ENCODE results near the gene BAG2.

GRCh38 chr6:57220083-57220703, 48.1 kb downstream of the BAG2 start:
- no peak for TF ChIP-seq CTCF (IDR thresholded peaks at IDR 0.05)
- TF ChIP-seq EP300 (IDR thresholded peaks at IDR 0.05) = no peak
